Activated naive CD4-positive, alpha-beta T cell treated with anti-CD3 and anti-CD28 coated beads, Interleukin-2, amount 10 ng/mL, durations not matched to agents 7 days and 5 days (primary cell): Measurements from ENCODE around the gene SLC12A9.
"Not testable (repeated sequence)": the region's sequence is repeated elsewhere in the genome, so short reads cannot be mapped to it uniquely, and the experiment has no call there.

Source experiments
- CTCF ChIA-PET: fragments of 350-600 bp; sonication (Branson Sonifier 250); formaldehyde crosslinking; loops from one replicate; lab custom pipeline; 2021; ENCODE audit warnings: antibody characterized with exemption; lab: Charles Lee
- DNase-seq: peaks from one replicate; pipeline ENCODE4 v3.0.0-alpha.2; 2020
- H3K27ac Mint-ChIP-seq: one replicate; pipeline ENCODE4 v1.8.0; 2021; ENCODE audit warnings: mild to moderate bottlenecking, moderate library complexity, mixed read lengths
- H3K27me3 Mint-ChIP-seq: one replicate; pipeline ENCODE4 v1.8.0; 2021; ENCODE audit warnings: mild to moderate bottlenecking, mixed read lengths
- H3K36me3 Mint-ChIP-seq: one replicate; pipeline ENCODE4 v1.8.0; 2021; ENCODE audit warnings: mixed read lengths
- H3K4me1 Mint-ChIP-seq: one replicate; pipeline ENCODE4 v1.8.0; 2021; ENCODE audit warnings: mixed read lengths
- H3K4me3 Mint-ChIP-seq: one replicate; pipeline ENCODE4 v1.8.0; 2021; ENCODE audit warnings: mild to moderate bottlenecking, moderate library complexity, mixed read lengths
- H3K9me3 Mint-ChIP-seq: one replicate; pipeline ENCODE4 v1.8.0; 2021; ENCODE audit warnings: mixed read lengths

The SLC12A9 gene

DNA sequence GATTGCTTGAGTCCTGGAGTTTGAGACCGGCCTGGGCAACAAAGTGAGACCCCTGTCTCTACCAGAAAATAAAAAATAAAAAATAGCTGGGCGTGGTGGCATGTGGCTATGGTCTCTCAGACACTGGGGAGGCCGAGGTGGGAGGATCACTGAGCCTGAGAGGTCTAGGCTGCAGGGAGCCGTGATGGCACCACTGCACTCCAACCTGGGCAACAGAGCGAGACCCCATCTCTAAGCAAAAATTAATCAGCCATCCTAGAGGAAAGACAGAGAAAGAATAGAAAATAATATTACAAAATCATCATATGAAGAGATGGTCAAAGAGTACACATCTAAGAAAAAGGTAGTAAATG, 20.3 kb upstream of the SLC12A9 start:
- Mint-ChIP-seq H3K36me3 (peaks cover 1% of the 10 kb centered on the region), H3K4me1 (peaks cover 28% of the 10 kb centered on the region), H3K9me3 (no peaks in the 10 kb centered on the region), H3K4me3 (no peak overlapping the region), H3K27me3 (peaks cover 45% of the 10 kb centered on the region), H3K27ac (no peak overlapping the region)
- DNase-seq: no peak
- CTCF ChIA-PET: interaction anchor here (0.7 to 1.0 kb wide), 2 partner anchors 20 to 33 kb away, joined by 3 read pairs; partner anchors contain the start of gene SLC12A9

DNA sequence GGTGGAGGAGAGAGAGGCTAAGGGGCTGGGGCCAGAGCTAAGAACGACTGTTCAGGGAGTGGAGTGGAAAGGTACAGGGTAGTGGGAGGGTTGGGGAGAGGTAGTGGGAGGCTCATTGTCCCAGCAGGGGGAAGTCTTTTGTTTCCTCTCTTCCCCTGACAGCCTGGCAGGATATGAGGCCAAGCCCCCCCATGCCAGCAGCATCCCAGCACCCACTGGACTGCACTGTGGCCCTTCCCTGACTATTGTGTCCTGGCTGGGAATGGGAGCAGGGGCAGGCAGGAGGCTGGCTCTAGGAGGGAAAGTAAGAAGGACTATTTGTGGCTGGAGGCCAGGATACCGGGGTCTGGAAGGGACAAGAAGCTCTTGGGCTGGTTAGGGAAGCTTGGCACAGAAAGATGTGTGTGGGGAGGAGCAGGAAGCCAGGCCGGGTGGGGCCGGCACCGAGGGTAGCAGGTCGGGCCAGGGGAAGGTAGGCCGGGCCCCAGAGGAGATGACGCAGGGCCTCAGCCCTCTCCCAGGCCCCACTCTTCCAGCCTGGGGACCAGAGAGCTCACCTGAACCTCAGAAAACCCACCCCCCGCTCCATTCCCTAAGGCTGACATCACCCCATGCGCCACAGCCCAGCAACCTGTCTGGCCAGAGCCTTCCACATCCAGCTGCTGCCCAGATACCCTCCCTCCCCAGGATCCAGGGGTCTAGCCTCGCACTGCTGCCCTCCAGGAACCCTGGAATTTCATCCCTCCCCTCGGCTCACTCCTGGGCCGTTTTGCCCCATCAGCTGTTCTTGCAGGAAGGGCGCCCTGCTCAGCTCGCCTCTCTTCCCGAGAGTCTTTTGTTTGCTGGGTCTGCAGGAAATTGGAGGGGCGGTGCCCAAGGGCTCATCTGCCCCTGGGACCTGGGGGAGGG, 16.4 kb upstream of the SLC12A9 start:
- H3K4me3 Mint-ChIP-seq: peak overlapping the region; percentile 8
- CTCF ChIA-PET: interaction anchor here (1.5 to 2.4 kb wide), 2 partner anchors 15 to 16 kb away, joined by 5 to 7 read pairs; partner anchors contain the start of gene SLC12A9
- peaks cover 20% of the 10 kb centered on the region for H3K4me1 Mint-ChIP-seq
- H3K27ac Mint-ChIP-seq: peak overlapping the region; percentile 19
- no peaks in the 10 kb centered on the region for H3K36me3 Mint-ChIP-seq
- no peaks in the 10 kb centered on the region for H3K9me3 Mint-ChIP-seq
- H3K27me3 Mint-ChIP-seq: peaks cover 13% of the 10 kb centered on the region
- DNase-seq: no peak

GRCh38 chr7:100836812-100837098, 15.8 kb upstream of the SLC12A9 start:
- Mint-ChIP-seq H3K4me3 (peak overlapping the region; percentile 69), H3K27ac (peak overlapping the region; percentile 73), H3K9me3 (no peaks in the 10 kb centered on the region), H3K4me1 (peaks cover 20% of the 10 kb centered on the region), H3K27me3 (peaks cover 10% of the 10 kb centered on the region), H3K36me3 (no peaks in the 10 kb centered on the region)
- CTCF ChIA-PET: interaction anchor here (1.5 to 2.4 kb wide), 2 partner anchors 15 to 16 kb away, joined by 5 to 7 read pairs; partner anchors contain the start of gene SLC12A9
- DNase-seq: no peak

DNA sequence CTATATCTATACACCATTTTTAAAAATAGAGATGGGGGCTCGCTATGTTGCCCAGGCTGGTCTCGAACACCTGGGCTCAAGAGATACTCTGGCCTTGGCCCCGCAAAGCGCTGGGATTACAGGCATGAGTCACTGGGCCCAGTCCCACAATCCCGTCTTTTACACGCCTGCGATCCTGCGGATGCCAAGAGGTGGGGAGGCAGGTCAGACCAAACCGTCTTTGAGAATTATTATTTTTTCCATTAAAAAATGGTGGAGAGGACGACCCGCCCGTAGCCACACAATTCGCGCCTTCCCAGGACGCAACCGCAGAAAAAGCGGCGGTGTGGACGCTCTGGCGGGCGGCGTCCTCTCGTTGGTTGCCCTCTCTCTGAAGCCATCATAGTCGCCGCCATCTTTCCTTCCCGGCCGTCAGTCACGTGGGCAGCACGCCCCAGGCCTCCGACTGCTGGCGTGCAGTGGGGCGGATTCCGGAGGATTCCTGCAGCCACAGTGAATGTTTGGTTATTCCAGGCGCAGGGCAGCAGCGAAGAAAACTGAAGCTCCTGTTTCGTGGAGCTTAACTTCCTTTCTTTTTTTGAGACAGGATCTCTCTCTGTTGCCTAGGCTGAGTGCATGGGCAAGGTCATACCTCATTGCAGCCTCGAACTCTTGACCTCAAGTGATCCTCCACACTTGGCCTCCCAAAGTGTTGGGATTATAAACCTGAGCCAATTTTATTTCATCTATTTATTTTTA, 15.2 kb upstream of the SLC12A9 start:
- no peaks in the 10 kb centered on the region for H3K9me3 Mint-ChIP-seq
- H3K4me1 Mint-ChIP-seq: peaks cover 20% of the 10 kb centered on the region
- H3K27me3 Mint-ChIP-seq: peaks cover 9% of the 10 kb centered on the region
- peak overlapping the region; percentile 73 for H3K27ac Mint-ChIP-seq
- CTCF ChIA-PET: interaction anchor here (1.5 to 2.4 kb wide), 2 partner anchors 14 to 15 kb away, joined by 5 to 7 read pairs; partner anchors contain the start of gene SLC12A9
- peak; percentile 83 for DNase-seq
- peak overlapping the region; percentile 69 for H3K4me3 Mint-ChIP-seq
- H3K36me3 Mint-ChIP-seq: no peaks in the 10 kb centered on the region

GRCh38 chr7:100839361-100839760, 13.2 kb upstream of the SLC12A9 start:
- no peak overlapping the region for H3K4me3 Mint-ChIP-seq
- H3K4me1 Mint-ChIP-seq: peaks cover 20% of the 10 kb centered on the region
- H3K9me3 Mint-ChIP-seq: no peaks in the 10 kb centered on the region
- no peak for DNase-seq
- H3K36me3 Mint-ChIP-seq: no peaks in the 10 kb centered on the region
- no peak overlapping the region for H3K27ac Mint-ChIP-seq
- peaks cover 8% of the 10 kb centered on the region for H3K27me3 Mint-ChIP-seq
- CTCF ChIA-PET: no interaction called here

GRCh38 chr7:100840470-100841100, 11.9 kb upstream of the SLC12A9 start:
- no peaks in the 10 kb centered on the region for H3K36me3 Mint-ChIP-seq
- H3K27me3 Mint-ChIP-seq: peaks cover 8% of the 10 kb centered on the region
- no peak overlapping the region for H3K27ac Mint-ChIP-seq
- CTCF ChIA-PET: no interaction called here
- H3K9me3 Mint-ChIP-seq: no peaks in the 10 kb centered on the region
- peaks cover 19% of the 10 kb centered on the region for H3K4me1 Mint-ChIP-seq
- DNase-seq: no peak
- no peak overlapping the region for H3K4me3 Mint-ChIP-seq

- peaks cover 6% of the 10 kb centered on the region for H3K4me1 Mint-ChIP-seq
- H3K27ac Mint-ChIP-seq: no peak overlapping the region
- CTCF ChIA-PET: no interaction called here
- H3K9me3 Mint-ChIP-seq: no peaks in the 10 kb centered on the region
- H3K36me3 Mint-ChIP-seq: no peaks in the 10 kb centered on the region
- H3K4me3 Mint-ChIP-seq: no peak overlapping the region
- H3K27me3 Mint-ChIP-seq: peaks cover 4% of the 10 kb centered on the region
- no peak for DNase-seq
These were observed 5.2 kb upstream of the SLC12A9 start for GRCh38 chr7:100847360-100847759.

DNA sequence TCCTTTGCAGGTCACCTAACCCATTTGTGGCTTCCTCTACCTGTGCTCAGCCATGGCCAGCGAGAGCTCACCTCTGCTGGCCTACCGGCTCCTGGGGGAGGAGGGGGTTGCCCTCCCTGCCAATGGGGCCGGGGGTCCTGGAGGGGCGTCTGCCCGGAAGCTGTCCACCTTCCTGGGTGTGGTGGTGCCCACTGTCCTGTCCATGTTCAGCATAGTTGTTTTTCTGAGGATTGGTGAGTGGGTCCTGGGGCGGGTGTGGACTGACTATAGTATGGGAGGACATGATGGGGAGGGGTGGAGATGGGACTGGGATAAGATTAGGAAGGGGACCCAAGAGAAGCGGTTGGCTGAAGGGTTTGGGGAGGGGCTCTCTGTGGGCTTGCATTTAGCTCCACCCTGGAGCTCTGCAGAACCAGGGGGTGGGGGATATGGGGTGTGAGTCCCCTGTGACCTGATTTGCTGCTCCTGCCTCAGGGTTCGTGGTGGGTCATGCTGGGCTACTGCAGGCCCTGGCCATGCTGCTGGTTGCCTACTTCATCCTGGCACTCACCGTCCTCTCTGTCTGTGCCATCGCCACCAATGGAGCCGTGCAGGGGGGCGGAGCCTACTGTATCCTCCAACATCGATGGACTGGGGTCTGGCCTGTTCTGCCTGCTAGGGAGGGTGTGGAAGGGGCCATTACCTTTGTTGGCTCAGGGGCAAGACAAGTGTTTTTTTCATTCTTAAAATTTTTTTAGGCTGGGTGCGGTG, 1.8 kb downstream of the SLC12A9 start:
- peaks cover 20% of the 10 kb centered on the region for H3K4me1 Mint-ChIP-seq
- H3K9me3 Mint-ChIP-seq: no peaks in the 10 kb centered on the region
- H3K36me3 Mint-ChIP-seq: peaks cover 16% of the 10 kb centered on the region
- no peak for DNase-seq
- peak overlapping the region; percentile 96 for H3K4me3 Mint-ChIP-seq
- CTCF ChIA-PET: interaction anchor here (2.1 to 6.5 kb wide), 3 partner anchors 17 to 53 kb away, joined by 7 to 160 read pairs (median 7); no protein-coding TSS in a partner anchor
- H3K27ac Mint-ChIP-seq: no peak overlapping the region
- no peaks in the 10 kb centered on the region for H3K27me3 Mint-ChIP-seq

- DNase-seq, H3K4me3 Mint-ChIP-seq, H3K27ac Mint-ChIP-seq, H3K27me3 Mint-ChIP-seq, H3K9me3 Mint-ChIP-seq: not testable (repeated sequence)
- Mint-ChIP-seq H3K4me1 (peaks cover 20% of the 10 kb centered on the region), H3K36me3 (peaks cover 21% of the 10 kb centered on the region)
- CTCF ChIA-PET: interaction anchor here (1.5 to 6.5 kb wide), 2 partner anchors 54 to 149 kb away, joined by 4 to 160 read pairs; partner anchors contain the start of gene POP7
These were observed 2.4 kb downstream of the SLC12A9 start for GRCh38 chr7:100854899-100855298.

DNA sequence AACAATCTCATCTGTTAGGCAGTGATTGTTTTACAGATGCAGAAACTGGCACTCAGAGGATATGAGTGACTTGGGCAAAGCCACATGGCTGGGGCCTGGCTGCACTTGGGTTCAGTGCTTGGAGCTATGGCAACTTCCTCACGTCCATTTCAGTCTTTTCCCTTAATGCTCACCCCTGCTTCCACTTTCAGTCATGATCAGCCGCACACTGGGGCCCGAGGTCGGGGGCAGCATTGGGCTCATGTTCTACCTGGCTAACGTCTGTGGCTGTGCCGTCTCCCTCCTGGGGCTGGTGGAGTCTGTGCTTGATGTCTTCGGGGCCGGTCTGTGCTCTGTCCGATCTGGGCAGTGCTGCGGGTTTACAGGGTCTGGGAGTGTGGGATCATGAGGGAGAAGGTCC, 3.0 kb downstream of the SLC12A9 start:
- no peaks in the 10 kb centered on the region for H3K27me3 Mint-ChIP-seq
- H3K9me3 Mint-ChIP-seq: no peaks in the 10 kb centered on the region
- DNase-seq: no peak
- CTCF ChIA-PET: interaction anchor here (1.5 kb wide), 1 partner anchor 150 kb away, joined by 4 read pairs; the partner anchor contains the start of gene POP7
- H3K36me3 Mint-ChIP-seq: peaks cover 27% of the 10 kb centered on the region
- H3K27ac Mint-ChIP-seq: no peak overlapping the region
- peaks cover 20% of the 10 kb centered on the region for H3K4me1 Mint-ChIP-seq
- H3K4me3 Mint-ChIP-seq: no peak overlapping the region

DNA sequence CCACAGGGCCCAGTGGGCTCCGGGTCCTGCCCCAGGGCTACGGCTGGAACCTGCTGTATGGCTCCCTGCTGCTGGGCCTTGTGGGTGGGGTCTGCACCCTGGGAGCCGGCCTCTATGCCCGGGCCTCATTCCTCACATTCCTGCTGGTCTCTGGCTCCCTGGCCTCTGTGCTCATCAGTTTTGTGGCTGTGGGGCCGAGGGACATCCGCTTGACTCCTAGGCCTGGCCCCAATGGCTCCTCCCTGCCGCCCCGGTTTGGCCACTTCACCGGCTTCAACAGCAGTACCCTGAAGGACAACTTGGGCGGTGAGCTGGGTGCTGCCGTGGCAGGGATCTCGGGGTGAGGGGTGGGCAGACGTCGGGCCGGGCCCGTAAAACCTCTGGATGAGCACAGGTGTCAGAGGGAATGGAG, 4.4 kb downstream of the SLC12A9 start:
- Mint-ChIP-seq H3K4me1 (peaks cover 16% of the 10 kb centered on the region), H3K27ac (peak overlapping the region; percentile 24), H3K9me3 (no peaks in the 10 kb centered on the region), H3K27me3 (no peaks in the 10 kb centered on the region), H3K36me3 (peaks cover 34% of the 10 kb centered on the region), H3K4me3 (no peak overlapping the region)
- CTCF ChIA-PET: no interaction called here
- DNase-seq: no peak

- CTCF ChIA-PET: no interaction called here
- no peak overlapping the region for H3K4me3 Mint-ChIP-seq
- DNase-seq: no peak
These were observed 7.3 kb downstream of the SLC12A9 start for GRCh38 chr7:100859856-100860255.

GRCh38 chr7:100860702-100861615, 8.4 kb downstream of the SLC12A9 start:
- H3K4me1 Mint-ChIP-seq: peaks cover 8% of the 10 kb centered on the region
- H3K27me3 Mint-ChIP-seq: no peaks in the 10 kb centered on the region
- peaks cover 48% of the 10 kb centered on the region for H3K36me3 Mint-ChIP-seq
- H3K4me3 Mint-ChIP-seq: no peak overlapping the region
- H3K9me3 Mint-ChIP-seq: no peaks in the 10 kb centered on the region
- CTCF ChIA-PET: no interaction called here
- DNase-seq: no peak
- no peak overlapping the region for H3K27ac Mint-ChIP-seq

More at GRCh38 chr7:100859856-100860255, 7.3 kb downstream of the SLC12A9 start:
- Mint-ChIP-seq H3K36me3 (peaks cover 50% of the 10 kb centered on the region), H3K4me1 (peaks cover 6% of the 10 kb centered on the region), H3K9me3 (no peaks in the 10 kb centered on the region), H3K27ac (no peak overlapping the region), H3K27me3 (no peaks in the 10 kb centered on the region)
